NCI-H1092 treated with DMSO at 0.1 percent for 48 hours (cell line): ENCODE results near the gene ATXN1.

ENCODE experiments used
- DNase-seq: peaks from one replicate; lab custom pipeline; 2025; lab: John Stamatoyannopoulos, UW

The ATXN1 gene

GRCh38 chr6:16331384-16332174, 429.7 kb downstream of the ATXN1 start:
- DNase-seq = peak; percentile 19

DNA sequence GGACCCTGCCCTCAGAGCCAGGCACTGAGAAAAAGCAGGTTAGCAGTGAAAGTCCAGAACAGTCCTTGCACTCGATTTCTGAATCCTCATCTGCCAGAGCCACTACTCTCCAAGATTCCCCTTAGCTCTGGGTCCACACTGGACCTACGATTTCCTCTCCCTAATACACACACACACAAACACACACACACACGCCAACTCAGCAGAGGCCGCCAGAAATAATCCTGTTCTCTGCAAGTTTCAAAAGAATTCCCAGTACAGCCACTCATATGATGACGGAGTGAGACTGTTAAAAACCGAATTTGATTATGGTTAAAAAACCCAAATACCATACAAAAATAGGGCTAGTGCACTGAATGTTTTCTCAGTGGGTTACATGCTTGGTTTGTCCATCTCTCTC, 432.0 kb downstream of the ATXN1 start:
- no peak for DNase-seq

DNA sequence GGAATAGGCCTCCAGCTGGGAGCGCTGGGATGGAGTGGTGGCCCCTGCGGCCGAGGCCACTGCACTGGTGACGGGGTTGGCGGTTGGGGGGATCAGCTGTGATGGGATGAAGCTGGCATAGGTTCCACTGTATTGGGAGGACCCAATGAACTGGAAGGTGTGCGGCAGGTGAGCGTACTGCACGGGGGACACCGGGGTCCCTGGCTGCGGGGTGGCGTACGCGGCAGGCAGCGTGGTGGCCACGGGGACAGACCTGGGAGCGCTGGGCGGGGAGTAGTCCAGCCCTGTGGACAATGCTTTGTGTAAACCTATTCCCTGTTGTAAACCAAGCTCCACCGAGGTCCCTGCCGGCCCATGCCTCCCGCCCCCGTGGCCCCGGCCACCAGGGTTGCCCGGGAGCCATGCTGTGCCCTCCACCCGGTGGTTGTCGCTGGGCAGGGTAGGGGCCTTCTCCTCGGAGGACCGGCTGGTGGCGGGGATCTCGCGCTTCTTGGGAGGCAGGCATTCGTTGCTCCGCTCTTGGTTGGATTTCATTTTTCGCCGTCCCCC, 433.4 kb downstream of the ATXN1 start:
- no peak for DNase-seq

- no peak for DNase-seq
Measured at GRCh38 chr6:16326971-16327776, 434.1 kb downstream of the ATXN1 start.

GRCh38 chr6:16326531-16326930, 434.7 kb downstream of the ATXN1 start:
- DNase-seq = no peak

DNA sequence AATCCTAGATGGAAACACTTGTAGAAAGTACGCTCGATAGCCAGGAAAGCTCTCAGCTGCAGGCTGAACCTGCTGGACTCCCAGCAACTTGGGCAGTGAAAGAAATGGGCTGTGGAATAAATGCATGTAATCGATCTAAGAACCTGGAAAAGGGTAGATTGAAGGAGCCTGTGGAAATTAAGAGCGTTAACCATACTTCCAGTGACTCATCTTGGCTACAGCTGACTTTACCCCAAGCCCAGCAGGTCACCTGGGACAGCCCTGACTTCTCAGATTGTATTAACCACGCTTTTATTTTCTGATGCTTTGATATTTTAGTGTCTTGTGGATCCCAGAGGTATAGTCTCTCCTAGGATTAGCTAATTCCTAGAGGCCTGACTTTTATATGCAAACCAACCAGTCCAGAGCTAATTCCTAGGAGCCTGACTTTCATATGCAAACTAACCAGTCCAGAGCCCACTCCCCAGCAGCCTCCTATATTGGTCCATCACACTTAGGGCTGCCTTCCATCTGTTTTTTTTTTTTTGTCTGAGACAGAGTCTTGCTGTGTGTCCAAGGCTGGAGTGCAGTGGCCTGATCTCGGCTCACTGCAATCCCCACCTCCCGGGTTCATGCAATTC, 436.5 kb downstream of the ATXN1 start:
- no peak for DNase-seq

- no peak for DNase-seq
Measured at GRCh38 chr6:16324184-16324583, 437.1 kb downstream of the ATXN1 start.

DNA sequence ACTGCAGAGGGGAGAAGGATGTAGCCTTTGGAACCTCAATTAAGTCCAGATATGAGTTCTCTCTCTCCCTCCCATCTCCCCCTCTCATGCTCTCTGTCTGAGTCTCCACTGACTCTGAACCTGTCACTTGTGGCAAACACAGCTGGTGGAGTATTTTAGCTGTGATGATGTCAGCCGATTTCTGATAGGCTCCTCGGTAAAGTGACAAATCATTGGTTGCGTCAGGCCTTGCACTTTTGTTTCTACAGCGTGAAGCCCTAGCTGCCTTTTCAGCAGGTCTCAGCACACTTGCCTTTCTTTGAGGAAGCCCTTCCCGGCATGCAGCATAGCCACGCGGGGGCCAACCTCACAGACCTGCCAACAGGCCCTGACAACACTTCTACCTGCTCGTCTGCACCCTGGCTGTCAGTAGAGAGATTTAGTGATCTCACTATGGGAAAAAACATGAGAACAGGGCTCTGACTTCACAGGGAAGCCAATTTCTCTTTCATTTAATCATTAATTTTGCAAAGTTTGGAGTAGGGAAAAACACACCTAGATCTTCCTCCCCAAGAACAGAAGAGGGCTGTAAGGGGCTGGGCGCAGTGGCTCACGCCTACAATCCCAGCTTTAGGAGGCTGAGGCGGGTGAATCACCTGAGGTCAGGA, 438.5 kb downstream of the ATXN1 start:
- peak; percentile 8 for DNase-seq

- DNase-seq = no peak
Measured at GRCh38 chr6:16321826-16322225, 439.4 kb downstream of the ATXN1 start.

DNA sequence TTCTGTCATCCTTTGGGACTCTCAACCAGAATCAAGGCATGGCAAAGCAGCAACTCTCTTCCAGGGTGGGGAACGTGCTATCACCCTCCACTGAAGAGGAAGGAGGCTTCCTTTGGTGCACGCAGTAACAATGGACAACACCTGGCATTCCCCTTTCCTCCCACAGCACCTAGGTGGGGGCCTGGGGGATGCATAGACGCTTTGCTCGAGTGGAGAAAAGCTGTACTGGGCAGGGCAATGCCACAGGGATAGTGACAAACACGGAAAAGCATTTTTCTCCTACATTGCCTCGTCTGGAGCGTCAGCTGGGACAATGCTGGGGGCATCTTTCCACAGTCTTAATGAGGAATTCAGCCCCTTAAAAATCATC, 439.9 kb downstream of the ATXN1 start:
- DNase-seq = no peak

- no peak for DNase-seq
Measured at GRCh38 chr6:16320533-16321340, 440.5 kb downstream of the ATXN1 start.

- peak; percentile 3 for DNase-seq
Measured at GRCh38 chr6:16319813-16320532, 441.3 kb downstream of the ATXN1 start.

DNA sequence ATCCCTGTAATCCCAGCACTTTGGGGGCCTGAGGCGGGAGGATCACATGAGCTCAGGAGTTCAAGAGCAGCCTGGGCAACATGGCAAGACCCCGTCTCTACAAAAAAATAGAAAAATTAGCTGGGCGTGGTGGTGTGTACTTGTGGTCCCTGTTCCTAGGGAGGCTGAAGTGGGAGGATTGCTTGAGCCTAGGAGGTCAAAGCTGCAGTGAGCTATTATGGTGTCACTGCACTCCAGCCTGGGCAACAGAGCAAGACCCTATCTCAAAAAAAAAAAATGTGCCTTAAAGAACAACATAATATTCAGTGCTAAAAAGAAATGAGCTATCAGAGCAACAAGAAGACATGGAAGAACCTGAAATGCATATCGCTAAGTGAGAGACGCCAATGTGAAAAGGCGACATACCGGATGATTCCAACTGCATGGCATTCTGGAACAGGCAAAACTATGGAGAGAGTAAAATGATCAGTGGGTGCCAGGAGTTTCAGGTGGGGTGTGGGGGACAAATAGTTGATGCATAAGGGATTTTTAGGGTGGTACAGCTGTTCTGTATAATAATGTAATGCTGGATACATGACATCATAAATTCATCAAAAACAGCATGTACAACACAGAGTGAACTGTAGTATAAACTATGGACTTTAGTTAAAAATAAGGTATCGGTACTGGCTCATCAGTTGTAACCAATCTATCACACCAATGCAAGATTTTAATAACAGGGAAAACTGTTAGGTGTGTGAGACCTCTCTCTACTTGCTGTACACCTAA, 442.1 kb downstream of the ATXN1 start:
- no peak for DNase-seq

GRCh38 chr6:16318538-16318937, 442.7 kb downstream of the ATXN1 start:
- DNase-seq = no peak

DNA sequence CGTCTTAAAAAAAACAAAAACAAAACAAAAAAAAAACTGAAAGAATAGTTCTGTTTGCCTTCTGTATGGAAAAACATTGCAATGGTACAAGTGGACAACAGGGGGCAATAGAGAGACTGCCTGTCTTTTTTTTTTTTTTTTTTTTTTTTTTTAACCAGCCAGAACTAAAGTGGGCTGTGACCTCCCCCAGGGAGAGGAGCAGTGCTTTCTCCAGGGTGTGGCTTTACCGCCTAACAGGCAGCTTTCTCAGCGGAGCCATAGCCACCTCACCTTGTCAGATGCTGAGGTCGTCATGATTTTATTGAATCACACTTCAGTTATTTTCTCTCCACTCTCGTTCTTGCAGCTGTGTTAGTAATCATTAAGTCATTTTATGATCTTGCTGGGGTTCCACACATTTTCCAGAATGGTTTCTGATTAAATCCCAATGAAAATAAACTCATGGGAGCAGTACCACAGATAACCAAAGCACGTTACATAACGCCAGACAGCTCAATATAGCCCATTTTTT, 444.5 kb downstream of the ATXN1 start:
- DNase-seq = no peak

DNA sequence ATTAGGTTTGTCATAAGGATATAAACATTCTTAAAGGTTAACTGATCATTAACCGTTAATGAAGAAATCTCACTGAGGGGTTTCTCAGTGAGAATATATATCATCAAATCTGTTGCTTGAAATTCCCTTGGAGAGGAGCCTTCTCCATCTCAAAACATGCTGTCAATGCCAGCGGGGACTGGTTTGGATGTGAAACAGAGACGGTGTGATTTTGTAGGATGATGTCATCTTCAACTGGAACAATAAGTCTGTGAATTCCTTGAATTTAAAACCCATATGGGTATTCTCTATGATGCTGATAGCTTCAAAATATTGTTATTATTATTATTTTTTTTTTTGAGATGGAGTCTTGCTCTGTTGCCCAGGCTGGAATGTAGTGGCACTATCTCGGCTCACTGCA, 447.0 kb downstream of the ATXN1 start:
- DNase-seq = no peak

DNA sequence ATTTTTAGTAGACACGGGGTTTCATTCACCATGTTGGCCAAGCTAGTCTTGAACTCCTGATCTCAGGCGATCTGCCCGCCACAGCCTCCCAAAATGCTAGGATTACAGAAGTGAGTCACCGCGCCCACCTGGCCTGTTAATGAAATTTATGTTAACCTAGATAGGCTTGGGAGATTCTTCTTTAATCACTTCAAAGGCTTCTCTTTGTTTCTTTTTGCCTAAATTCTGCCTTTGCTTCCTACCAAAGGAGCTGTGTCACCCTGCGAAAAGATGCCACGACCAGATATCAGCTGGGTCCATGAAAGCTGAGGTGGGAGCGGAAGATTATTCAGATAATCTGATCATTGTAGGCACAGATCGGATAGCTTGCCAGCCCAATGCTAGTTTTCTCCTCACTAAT, 447.5 kb downstream of the ATXN1 start:
- no peak for DNase-seq

- no peak for DNase-seq
Measured at GRCh38 chr6:16311763-16312162, 449.5 kb downstream of the ATXN1 start.

DNA sequence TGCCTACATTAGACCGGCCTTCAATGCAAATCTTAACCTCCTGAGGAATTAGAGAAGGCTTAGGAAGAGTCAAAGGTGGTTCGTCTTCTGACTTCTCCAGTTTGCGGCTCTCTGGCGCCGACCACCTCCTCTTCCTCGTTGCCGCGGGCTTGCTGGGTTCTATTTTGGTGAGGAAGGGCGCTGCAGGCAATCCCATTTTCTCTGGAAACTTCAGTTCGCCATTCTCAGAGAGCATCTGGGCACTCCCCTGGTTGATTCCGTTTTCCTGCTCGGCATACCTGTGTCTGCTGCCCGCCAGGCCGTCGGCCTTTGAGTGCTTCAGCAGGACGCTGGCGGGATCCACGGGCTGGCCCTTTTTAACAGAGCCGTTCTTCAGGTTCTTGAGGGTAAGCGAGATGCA, 454.9 kb downstream of the ATXN1 start:
- no peak for DNase-seq

GRCh38 chr6:16305788-16306187, 455.5 kb downstream of the ATXN1 start:
- no peak for DNase-seq
